ENCODE measurements around the gene ITPK1.
A peak's percentile ranks its signal among the peaks of the same experiment; 100 is the strongest.

The ITPK1 gene

GRCh38 chr14:93049867-93050331 lies 65.8 kb downstream of the ITPK1 start:
- Histone ChIP-seq H3K9me3 (ENCODE audit: control insufficient read depth, low read length) (no peaks in the 10 kb centered on the region), H3K4me3 (ENCODE audit: low read length) (no peak overlapping the region), H3K27me3 (ENCODE audit: control insufficient read depth, insufficient read depth, low read length) (no peaks in the 10 kb centered on the region), H3K36me3 (ENCODE audit: control insufficient read depth, insufficient read depth, low read length) (peaks cover 3% of the 10 kb centered on the region), H3K4me1 (ENCODE audit: control insufficient read depth, insufficient read depth, low read length) (peaks cover 62% of the 10 kb centered on the region), H3K9ac (ENCODE audit: low read length) (no peak overlapping the region)

- Histone ChIP-seq H3K4me3 (ENCODE audit: low read length) (no peak overlapping the region), H3K36me3 (ENCODE audit: control insufficient read depth, insufficient read depth, low read length) (peaks cover 3% of the 10 kb centered on the region), H3K9me3 (ENCODE audit: control insufficient read depth, low read length) (no peaks in the 10 kb centered on the region), H3K27me3 (ENCODE audit: control insufficient read depth, insufficient read depth, low read length) (no peaks in the 10 kb centered on the region), H3K4me1 (ENCODE audit: control insufficient read depth, insufficient read depth, low read length) (peaks cover 67% of the 10 kb centered on the region), H3K9ac (ENCODE audit: low read length) (no peak overlapping the region)
Observed at GRCh38 chr14:93049315-93049714, 66.4 kb downstream of the ITPK1 start.

DNA sequence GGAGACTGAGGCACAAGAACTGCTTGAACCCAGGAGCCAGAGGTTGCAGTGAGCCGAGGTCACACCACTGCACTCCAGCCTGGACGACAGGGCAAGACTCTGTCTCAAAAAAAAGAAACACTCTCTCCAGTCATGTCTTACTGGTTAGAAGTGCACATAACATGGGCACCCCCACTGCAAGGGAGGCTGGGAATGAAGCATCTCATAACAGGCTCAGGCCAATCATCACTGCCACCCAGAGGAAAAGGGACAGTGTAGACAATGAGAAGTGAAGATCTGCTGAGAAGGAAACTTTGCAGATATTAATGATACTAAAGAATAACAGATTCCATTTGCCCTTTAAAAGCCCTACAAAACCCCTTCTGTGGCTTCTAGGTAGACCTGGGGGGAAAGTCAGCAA lies 66.9 kb downstream of the ITPK1 start:
- peaks cover 72% of the 10 kb centered on the region for H3K4me1 ChIP-seq (ENCODE audit: control insufficient read depth, insufficient read depth, low read length)
- H3K27me3 ChIP-seq (ENCODE audit: control insufficient read depth, insufficient read depth, low read length) = no peaks in the 10 kb centered on the region
- H3K36me3 ChIP-seq (ENCODE audit: control insufficient read depth, insufficient read depth, low read length) = peaks cover 3% of the 10 kb centered on the region
- H3K4me3 ChIP-seq (ENCODE audit: low read length) = no peak overlapping the region
- H3K9me3 ChIP-seq (ENCODE audit: control insufficient read depth, low read length) = no peaks in the 10 kb centered on the region
- H3K9ac ChIP-seq (ENCODE audit: low read length) = no peak overlapping the region

GRCh38 chr14:93047661-93048060 lies 68.1 kb downstream of the ITPK1 start:
- H3K27me3 ChIP-seq (ENCODE audit: control insufficient read depth, insufficient read depth, low read length) = no peaks in the 10 kb centered on the region
- no peak overlapping the region for H3K9ac ChIP-seq (ENCODE audit: low read length)
- H3K9me3 ChIP-seq (ENCODE audit: control insufficient read depth, low read length) = no peaks in the 10 kb centered on the region
- no peak overlapping the region for H3K4me3 ChIP-seq (ENCODE audit: low read length)
- peaks cover 3% of the 10 kb centered on the region for H3K36me3 ChIP-seq (ENCODE audit: control insufficient read depth, insufficient read depth, low read length)
- peaks cover 84% of the 10 kb centered on the region for H3K4me1 ChIP-seq (ENCODE audit: control insufficient read depth, insufficient read depth, low read length)

DNA sequence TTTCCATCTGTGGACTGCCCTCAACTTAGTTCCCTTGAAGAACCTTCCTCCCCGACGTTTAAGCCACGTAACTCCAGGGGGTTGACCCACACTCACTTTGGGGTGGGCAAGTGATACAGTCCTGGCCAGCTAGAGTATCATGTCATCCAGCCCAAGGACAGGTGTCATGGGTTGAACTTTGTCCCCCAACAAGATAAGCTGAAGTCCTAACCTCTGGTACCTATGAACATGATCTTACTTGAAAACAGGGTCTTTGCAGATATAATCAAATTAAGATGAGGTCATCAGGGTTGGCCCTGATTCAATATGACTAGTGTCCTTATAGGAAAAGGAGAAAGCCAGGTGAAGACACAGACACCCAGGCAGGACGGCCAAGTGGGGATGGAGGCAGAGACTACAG lies 68.6 kb downstream of the ITPK1 start:
- peaks cover 3% of the 10 kb centered on the region for H3K36me3 ChIP-seq (ENCODE audit: control insufficient read depth, insufficient read depth, low read length)
- H3K27me3 ChIP-seq (ENCODE audit: control insufficient read depth, insufficient read depth, low read length) = no peaks in the 10 kb centered on the region
- no peaks in the 10 kb centered on the region for H3K9me3 ChIP-seq (ENCODE audit: control insufficient read depth, low read length)
- no peak overlapping the region for H3K9ac ChIP-seq (ENCODE audit: low read length)
- peaks cover 86% of the 10 kb centered on the region for H3K4me1 ChIP-seq (ENCODE audit: control insufficient read depth, insufficient read depth, low read length)
- H3K4me3 ChIP-seq (ENCODE audit: low read length) = no peak overlapping the region

- Histone ChIP-seq H3K9me3 (ENCODE audit: control insufficient read depth, low read length) (no peaks in the 10 kb centered on the region), H3K36me3 (ENCODE audit: control insufficient read depth, insufficient read depth, low read length) (peaks cover 3% of the 10 kb centered on the region), H3K9ac (ENCODE audit: low read length) (no peak overlapping the region), H3K4me1 (ENCODE audit: control insufficient read depth, insufficient read depth, low read length) (peaks cover 86% of the 10 kb centered on the region), H3K27me3 (ENCODE audit: control insufficient read depth, insufficient read depth, low read length) (no peaks in the 10 kb centered on the region), H3K4me3 (ENCODE audit: low read length) (no peak overlapping the region)
Observed at GRCh38 chr14:93046705-93047050, 69.0 kb downstream of the ITPK1 start.

DNA sequence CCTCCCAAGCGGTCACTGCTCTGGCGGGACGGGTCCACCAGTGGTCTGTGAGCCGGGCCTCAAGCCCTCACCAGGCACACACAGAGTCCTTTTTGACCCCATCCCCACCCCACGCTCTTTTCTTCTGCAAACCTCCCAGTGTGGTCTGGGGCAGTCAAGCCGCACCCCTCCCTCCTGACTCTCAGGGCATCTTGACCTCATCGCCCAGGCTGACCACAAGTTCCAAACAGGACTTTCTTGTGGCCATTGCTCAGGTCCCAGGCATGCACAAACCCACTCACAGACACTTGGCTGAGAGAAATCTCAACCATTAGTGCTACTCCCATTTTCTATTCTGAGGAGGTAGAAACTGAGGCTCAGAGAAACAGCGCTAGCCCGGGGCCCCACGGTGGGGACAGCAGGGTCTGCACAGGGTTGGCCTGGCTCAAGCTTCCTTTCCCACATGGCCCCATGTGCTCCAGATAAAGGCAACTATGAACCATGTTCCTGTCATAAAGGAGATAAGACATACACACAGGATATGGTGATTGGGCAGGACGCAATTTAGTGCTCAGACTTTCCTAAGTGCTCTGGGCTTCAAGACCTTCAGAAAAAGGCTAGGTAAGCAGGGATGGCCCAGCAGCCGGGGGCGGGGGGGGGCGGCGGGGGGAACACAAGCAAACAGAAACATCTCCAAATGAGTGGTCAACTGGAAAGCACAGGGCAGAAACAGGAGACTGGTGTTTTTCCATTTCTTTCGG lies 69.6 kb downstream of the ITPK1 start:
- no peak overlapping the region for H3K9ac ChIP-seq (ENCODE audit: low read length)
- H3K9me3 ChIP-seq (ENCODE audit: control insufficient read depth, low read length) = no peaks in the 10 kb centered on the region
- no peak overlapping the region for H3K4me3 ChIP-seq (ENCODE audit: low read length)
- peaks cover 3% of the 10 kb centered on the region for H3K36me3 ChIP-seq (ENCODE audit: control insufficient read depth, insufficient read depth, low read length)
- H3K27me3 ChIP-seq (ENCODE audit: control insufficient read depth, insufficient read depth, low read length) = no peaks in the 10 kb centered on the region
- peaks cover 89% of the 10 kb centered on the region for H3K4me1 ChIP-seq (ENCODE audit: control insufficient read depth, insufficient read depth, low read length)

DNA sequence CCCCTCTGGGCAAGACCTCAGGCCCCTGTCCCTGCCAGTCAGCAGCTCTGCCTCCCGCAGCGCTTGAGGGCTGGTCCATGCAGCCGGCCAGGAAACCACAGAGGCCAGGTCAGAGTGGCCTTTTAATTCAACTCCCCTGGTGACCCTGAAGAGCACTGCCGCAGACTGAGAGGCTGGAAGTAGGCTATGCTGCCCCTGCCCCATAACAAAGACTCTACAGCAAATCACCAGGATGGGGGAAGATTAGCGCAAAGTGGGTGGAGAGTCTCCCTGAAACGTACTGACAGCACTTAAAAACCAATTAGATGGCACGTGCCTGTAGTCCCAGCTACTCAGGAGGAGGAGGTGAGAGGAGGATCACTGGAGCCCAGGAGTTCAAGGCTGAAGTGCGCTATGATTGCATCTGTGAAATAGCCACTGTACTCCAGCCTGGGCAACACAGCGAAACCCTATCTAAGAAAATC lies 70.5 kb downstream of the ITPK1 start:
- Histone ChIP-seq H3K4me3 (ENCODE audit: low read length) (no peak overlapping the region), H3K4me1 (ENCODE audit: control insufficient read depth, insufficient read depth, low read length) (peaks cover 92% of the 10 kb centered on the region), H3K27me3 (ENCODE audit: control insufficient read depth, insufficient read depth, low read length) (no peaks in the 10 kb centered on the region), H3K9me3 (ENCODE audit: control insufficient read depth, low read length) (no peaks in the 10 kb centered on the region), H3K36me3 (ENCODE audit: control insufficient read depth, insufficient read depth, low read length) (peaks cover 3% of the 10 kb centered on the region), H3K9ac (ENCODE audit: low read length) (no peak overlapping the region)

- H3K4me1 ChIP-seq (ENCODE audit: control insufficient read depth, insufficient read depth, low read length) = peaks cover 92% of the 10 kb centered on the region
- H3K36me3 ChIP-seq (ENCODE audit: control insufficient read depth, insufficient read depth, low read length) = peaks cover 3% of the 10 kb centered on the region
- H3K4me3 ChIP-seq (ENCODE audit: low read length) = no peak overlapping the region
- no peaks in the 10 kb centered on the region for H3K27me3 ChIP-seq (ENCODE audit: control insufficient read depth, insufficient read depth, low read length)
- H3K9me3 ChIP-seq (ENCODE audit: control insufficient read depth, low read length) = no peaks in the 10 kb centered on the region
- H3K9ac ChIP-seq (ENCODE audit: low read length) = peak overlapping the region; percentile 33
Observed at GRCh38 chr14:93044556-93044955, 71.2 kb downstream of the ITPK1 start.

- Histone ChIP-seq H3K4me1 (ENCODE audit: control insufficient read depth, insufficient read depth, low read length) (peaks cover 92% of the 10 kb centered on the region), H3K27me3 (ENCODE audit: control insufficient read depth, insufficient read depth, low read length) (no peaks in the 10 kb centered on the region), H3K9me3 (ENCODE audit: control insufficient read depth, low read length) (no peaks in the 10 kb centered on the region), H3K4me3 (ENCODE audit: low read length) (no peak overlapping the region), H3K36me3 (ENCODE audit: control insufficient read depth, insufficient read depth, low read length) (peaks cover 3% of the 10 kb centered on the region), H3K9ac (ENCODE audit: low read length) (peak overlapping the region; percentile 50)
Observed at GRCh38 chr14:93044121-93044520, 71.6 kb downstream of the ITPK1 start.

DNA sequence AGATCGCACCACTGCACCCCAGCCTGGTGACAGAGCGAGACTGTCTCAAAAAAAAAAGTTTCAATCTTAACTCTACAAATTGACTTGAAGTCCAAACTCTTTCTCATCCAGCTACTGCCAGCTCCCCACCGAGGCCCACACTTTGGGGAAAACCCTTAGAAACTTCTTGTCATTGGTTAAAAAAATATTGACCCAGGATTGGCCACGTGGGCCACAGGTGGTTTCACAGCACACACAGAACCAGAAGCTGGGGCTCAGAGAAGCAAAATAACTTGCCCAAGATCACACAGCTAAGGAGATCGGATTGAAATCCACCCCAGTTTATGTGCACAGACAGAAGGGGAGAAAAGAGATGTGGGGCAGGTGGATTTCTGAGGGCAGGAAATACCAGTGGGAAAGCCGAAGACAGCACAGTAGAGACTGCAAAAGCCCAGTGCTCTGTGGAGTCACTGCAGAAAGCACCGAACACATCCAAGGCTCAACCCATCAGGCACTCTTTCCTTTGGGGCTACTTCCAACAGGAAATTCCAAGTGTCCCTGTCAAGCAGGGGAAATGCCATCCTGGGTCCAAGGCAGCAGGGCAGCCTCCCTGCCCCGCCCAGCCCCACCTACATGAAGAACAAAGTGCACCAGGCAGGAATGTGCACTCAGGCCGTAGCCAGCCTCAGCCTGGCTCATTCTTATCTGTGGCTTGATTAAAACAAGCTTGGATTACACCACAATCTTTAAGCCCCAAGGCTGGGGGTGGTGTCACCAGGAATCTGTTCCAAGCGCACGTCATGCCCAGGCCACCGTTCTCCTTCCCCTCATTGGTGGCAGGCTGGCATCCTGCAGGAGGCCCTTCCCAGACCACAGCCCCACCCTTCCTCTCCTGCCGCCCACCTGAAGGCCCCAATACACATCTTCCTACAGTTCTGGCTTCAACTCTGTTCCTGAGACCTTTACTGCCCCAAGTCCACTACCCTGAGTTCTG lies 72.5 kb downstream of the ITPK1 start:
- Histone ChIP-seq H3K9me3 (ENCODE audit: control insufficient read depth, low read length) (no peaks in the 10 kb centered on the region), H3K4me1 (ENCODE audit: control insufficient read depth, insufficient read depth, low read length) (peaks cover 88% of the 10 kb centered on the region), H3K9ac (ENCODE audit: low read length) (peak overlapping the region; percentile 50), H3K4me3 (ENCODE audit: low read length) (no peak overlapping the region), H3K36me3 (ENCODE audit: control insufficient read depth, insufficient read depth, low read length) (peaks cover 3% of the 10 kb centered on the region), H3K27me3 (ENCODE audit: control insufficient read depth, insufficient read depth, low read length) (no peaks in the 10 kb centered on the region)

- H3K9ac ChIP-seq (ENCODE audit: low read length) = no peak overlapping the region
- H3K9me3 ChIP-seq (ENCODE audit: control insufficient read depth, low read length) = no peaks in the 10 kb centered on the region
- peaks cover 85% of the 10 kb centered on the region for H3K4me1 ChIP-seq (ENCODE audit: control insufficient read depth, insufficient read depth, low read length)
- H3K4me3 ChIP-seq (ENCODE audit: low read length) = no peak overlapping the region
- no peaks in the 10 kb centered on the region for H3K27me3 ChIP-seq (ENCODE audit: control insufficient read depth, insufficient read depth, low read length)
- no peaks in the 10 kb centered on the region for H3K36me3 ChIP-seq (ENCODE audit: control insufficient read depth, insufficient read depth, low read length)
Observed at GRCh38 chr14:93041830-93042229, 73.9 kb downstream of the ITPK1 start.
